Endothelial cell of umbilical vein (primary cell): ENCODE results near the gene ZNF385B. TPM values are rescaled to one million over a fixed set of nuclear protein-coding genes. Genes with fewer than 3 reads are reported as not detected.

ENCODE experiments used
- BruUV-seq: library from RNA; stranded (reverse); fragments of 400-500 nt; replicated peaks from 2 replicates; lab custom pipeline; 2021; lab: Mats Ljungman, UMichigan
- CTCF ChIA-PET: fragments of 300-600, 350-600 bp; sonication (Branson Sonifier 250); formaldehyde crosslinking; loops from one replicate; lab custom pipeline; 2021; ENCODE audit warnings: antibody characterized with exemption, inconsistent platforms; lab: Charles Lee
- POLR2A ChIA-PET: fragments of 300-600, 350-600 bp; sonication (Branson Sonifier 250); formaldehyde crosslinking; loops from one replicate; lab custom pipeline; 2021; ENCODE audit warnings: antibody characterized with exemption, inconsistent platforms; lab: Charles Lee
- DNase-seq: peaks from one replicate; pipeline ENCODE4 v3.0.0-alpha.2; 2011; ENCODE audit warnings: low read depth, low spot score
- FAIRE-seq: peaks from 2 replicates; lab custom pipeline; 2011; peaks lifted over from hg19 to GRCh38; lab: Jason Lieb, UNC
- H2AFZ ChIP-seq: 2 replicates; pipeline ENCODE4 v1.6.0; 2012; ENCODE audit warnings: low read depth, low read length, control low read depth, inconsistent platforms
- H3K27ac ChIP-seq: 2 replicates; pipeline ENCODE4 v1.5.1; 2011; ENCODE audit warnings: low read depth, mild to moderate bottlenecking, control low read depth, low read length, moderate library complexity; ENCODE audit not compliant: insufficient read depth
- H3K27me3 ChIP-seq, 2 experiments: 2 replicates each; pipeline versions ENCODE4 v1.6.0 to v1.6.1; 2011; ENCODE audit warnings: low read length in 2 of 2, mixed read lengths in 1 of 2; ENCODE audit not compliant: control insufficient read depth in 2 of 2, insufficient read depth in 2 of 2
- H3K36me3 ChIP-seq, 2 experiments: 2 replicates in 1 of 2; 3 replicates in 1 of 2; pipeline ENCODE4 v1.5.1; 2011; ENCODE audit warnings: low read length in 2 of 2, mild to moderate bottlenecking in 1 of 2, moderate library complexity in 1 of 2; ENCODE audit not compliant: control insufficient read depth in 2 of 2, insufficient read depth in 2 of 2; ENCODE audit errors: extremely low read depth in 1 of 2
- H3K4me1 ChIP-seq: 3 replicates; pipeline ENCODE4 v1.5.1; 2011; ENCODE audit warnings: mild to moderate bottlenecking, low read length; ENCODE audit not compliant: control insufficient read depth, insufficient read depth; ENCODE audit errors: extremely low read depth
- H3K4me2 ChIP-seq: 2 replicates; pipeline ENCODE4 v1.6.1; 2011; ENCODE audit warnings: low read length, control low read depth, mixed read lengths; ENCODE audit not compliant: insufficient read depth
- H3K4me3 ChIP-seq, 3 experiments: fragments of 200-600 bp in 1 of 3; sonication (generic), shearing (Covaris generic) in 1 of 3; replicated peaks in 1 of 3; 2 replicates each; pipeline ENCODE4 v1.5.1; 2011 to 2016; ENCODE audit warnings: control low read depth in 3 of 3, low read length in 3 of 3, mild to moderate bottlenecking in 2 of 3, inconsistent platforms in 1 of 3, low read depth in 1 of 3, moderate library complexity in 1 of 3; ENCODE audit not compliant: insufficient read depth in 1 of 3
- H3K79me2 ChIP-seq: 2 replicates; pipeline ENCODE4 v1.6.0; 2012; ENCODE audit warnings: low read length, inconsistent platforms; ENCODE audit not compliant: control insufficient read depth, insufficient read depth
- H3K9ac ChIP-seq: replicated peaks from 2 replicates; pipeline ENCODE3; 2011; ENCODE audit warnings: low read length, control low read depth; ENCODE audit not compliant: insufficient read depth; ENCODE audit errors: extremely low read depth
- H3K9me1 ChIP-seq: replicated peaks from 3 replicates; pipeline ENCODE4 v1.6.0; 2011; ENCODE audit warnings: mild to moderate bottlenecking, low read length; ENCODE audit not compliant: control insufficient read depth, insufficient read depth; ENCODE audit errors: extremely low read depth
- H3K9me3 ChIP-seq: replicated peaks from 2 replicates; pipeline ENCODE4 v1.5.1; 2012; ENCODE audit warnings: low read length, inconsistent platforms; ENCODE audit not compliant: control insufficient read depth, insufficient read depth
- H4K20me1 ChIP-seq: replicated peaks from 2 replicates; pipeline ENCODE3; 2011; ENCODE audit warnings: mild to moderate bottlenecking, low read length; ENCODE audit not compliant: control insufficient read depth, insufficient read depth; ENCODE audit errors: extremely low read depth
- CTCF ChIP-seq, 2 donors: IDR thresholded peaks; 1 replicate in 1 of 2; 2 replicates in 1 of 2; pipeline ENCODE4 v1.5.1; 2011; ENCODE audit warnings: low read length in 2 of 2, mild to moderate bottlenecking in 2 of 2, moderate library complexity in 2 of 2, control low read depth in 1 of 2, inconsistent platforms in 1 of 2, low read depth in 1 of 2; ENCODE audit not compliant: insufficient read depth in 1 of 2; ENCODE audit errors: extremely low read depth in 1 of 2
- EZH2 ChIP-seq: IDR thresholded peaks from 2 replicates; pipeline ENCODE4 v1.6.1; 2012; ENCODE audit warnings: borderline replicate concordance, low read depth, mild to moderate bottlenecking, moderate library complexity, low read length, inconsistent platforms; ENCODE audit not compliant: severe bottlenecking
- FOS ChIP-seq: IDR thresholded peaks from 2 replicates; pipeline ENCODE4 v1.6.1; 2011; ENCODE audit warnings: mild to moderate bottlenecking, low read length, moderate library complexity, borderline replicate concordance; ENCODE audit not compliant: insufficient read depth
- GATA2 ChIP-seq: IDR thresholded peaks from 2 replicates; pipeline ENCODE4 v1.7.0; 2011; ENCODE audit warnings: low read depth, mild to moderate bottlenecking, moderate library complexity, mixed read lengths, low read length; ENCODE audit not compliant: insufficient read length, insufficient read depth
- JUN ChIP-seq: IDR thresholded peaks from 2 replicates; pipeline ENCODE4 v1.6.1; 2011; ENCODE audit warnings: borderline replicate concordance, low read depth; ENCODE audit not compliant: insufficient read length, insufficient read depth
- MYC ChIP-seq: IDR thresholded peaks from one replicate; pipeline ENCODE4 v1.6.1; 2011; ENCODE audit warnings: mild to moderate bottlenecking, low read depth, low read length
- POLR2A ChIP-seq: IDR thresholded peaks from 2 replicates; pipeline ENCODE4 v1.6.1; 2012; ENCODE audit warnings: low read depth, mild to moderate bottlenecking, control low read depth, low read length
- POLR2AphosphoS5 ChIP-seq: IDR thresholded peaks from 2 replicates; pipeline ENCODE4 v1.6.1; 2012; ENCODE audit warnings: low read depth, mild to moderate bottlenecking, control low read depth, low read length, moderate library complexity; ENCODE audit not compliant: insufficient read depth
- dilution Hi-C: fragments of 300-500 bp; cut with MboI; formaldehyde crosslinking; loops from one replicate; pipeline ENCODE4 v1.15.0; 2019; ENCODE audit warnings: low sequenced_read_pairs; ENCODE audit not compliant: extremely low pct_ligation_motif_present
- intact Hi-C: fragments of 100-400 bp; cut with micrococcal nuclease; formaldehyde crosslinking; loops from one replicate; pipeline ENCODE4 v1.10.0; 2022
- polyA plus RNA-seq, 4 experiments: library from polyadenylated mRNA; depleted of rRNA in 3 of 4; stranded (reverse) in 3 of 4; unstranded in 1 of 4; fragments of >200 nt; gene quantifications; 2 replicates each; pipeline versions ENCODE4 v1.2.1 to v1.2.3, GENCODE V29; 2011 to 2012; ENCODE audit warnings: missing spikeins in 1 of 4
- total RNA-seq: library from RNA; stranded (reverse); gene quantifications from 2 replicates; pipeline ENCODE4 v1.2.3, GENCODE V29; 2021
- TF ChIP-seq, protein P1 (sequence below): IDR thresholded peaks from 2 replicates; pipeline ENCODE4 v1.6.1; 2011; ENCODE audit not compliant: insufficient read depth, insufficient read length

ZNF385B gene
- total and polyA plus RNA-seq, 2 donors (not counting 3 experiments of a cell fraction or from before 2014, with no cell fraction given) = not detected

- no peak for FAIRE-seq
- POLR2A ChIA-PET = no interaction called here
- CTCF ChIA-PET = interaction anchor here (1.0 kb wide), 1 partner anchor 302 kb away, joined by 3 read pairs; no protein-coding TSS in a partner anchor
These were observed 148.6 kb downstream of the ZNF385B start for GRCh38 chr2:179712825-179713224.

DNA sequence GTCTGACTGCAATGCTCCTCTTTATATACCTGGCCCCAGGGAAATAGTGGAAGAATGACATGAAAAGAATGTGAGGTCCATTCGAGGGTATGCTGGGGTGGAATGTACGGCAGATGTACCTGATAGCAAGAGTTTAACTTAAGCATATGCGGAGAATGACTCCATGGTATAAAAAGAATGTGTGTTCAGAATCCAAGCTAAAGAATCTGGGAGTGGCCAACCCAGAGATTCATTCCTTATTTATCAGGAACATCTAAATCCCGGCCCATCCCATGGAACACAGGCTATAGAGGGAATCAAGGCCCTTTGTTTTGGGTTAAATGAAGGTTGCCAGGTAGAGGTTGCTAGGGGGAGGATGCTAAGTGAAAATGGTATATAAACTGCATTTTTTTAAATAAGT lies 150.0 kb downstream of the ZNF385B start:
- no peaks in the 10 kb centered on the region for H3K79me2 ChIP-seq
- CTCF ChIA-PET = no interaction called here
- dilution Hi-C loops = no loop called here

More at GRCh38 chr2:179712825-179713224, 148.6 kb downstream of the ZNF385B start:
- Histone ChIP-seq H3K4me1 (no peaks in the 10 kb centered on the region), H3K79me2 (no peaks in the 10 kb centered on the region), H3K4me2 (no peak overlapping the region), H3K9me3 (no peaks in the 10 kb centered on the region), H3K27ac (no peak overlapping the region), H3K9me1 (no peaks in the 10 kb centered on the region), H3K4me3 (no peak overlapping the region), H4K20me1 (no peaks in the 10 kb centered on the region), H3K9ac (no peak overlapping the region), H3K27me3 (no peaks in the 10 kb centered on the region), H3K36me3 (no peaks in the 10 kb centered on the region), H2AFZ (no peak overlapping the region)
- intact Hi-C loops = no loop called here
- TF ChIP-seq, protein P1, sequence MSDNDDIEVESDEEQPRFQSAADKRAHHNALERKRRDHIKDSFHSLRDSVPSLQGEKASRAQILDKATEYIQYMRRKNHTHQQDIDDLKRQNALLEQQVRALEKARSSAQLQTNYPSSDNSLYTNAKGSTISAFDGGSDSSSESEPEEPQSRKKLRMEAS = no peak
- TF ChIP-seq JUN (no peak), EZH2 (no peak), MYC (no peak), GATA2 (no peak)
- BruUV-seq = no TSS peak
- DNase-seq = no peak
- dilution Hi-C loops = no loop called here

More for the DNA sequence above, 150.0 kb downstream of the ZNF385B start:
- no peaks in the 10 kb centered on the region for H3K36me3 ChIP-seq
- no peak overlapping the region for H3K4me2 ChIP-seq
- H3K27ac ChIP-seq = no peak overlapping the region
- H3K9me1 ChIP-seq = no peaks in the 10 kb centered on the region
- no peak for TF ChIP-seq POLR2AphosphoS5
- no peak for TF ChIP-seq GATA2
- no peak for TF ChIP-seq CTCF (IDR thresholded peaks at IDR 0.05; ENCODE audit: extremely low read depth in 1 of 2, insufficient read depth in 1 of 2, low read depth in 1 of 2, low read length in 2 of 2)
- no peak for TF ChIP-seq JUN
- no peak for TF ChIP-seq EZH2
- TF ChIP-seq POLR2A = no peak
- no peak for TF ChIP-seq MYC
- no peak for TF ChIP-seq FOS
- TF ChIP-seq, protein P1 = no peak
- no TSS peak for BruUV-seq
- H4K20me1 ChIP-seq = no peaks in the 10 kb centered on the region
- no peaks in the 10 kb centered on the region for H3K9me3 ChIP-seq
- no peaks in the 10 kb centered on the region for H3K4me1 ChIP-seq
- DNase-seq = no peak
- FAIRE-seq = no peak
- no peaks in the 10 kb centered on the region for H3K27me3 ChIP-seq
- H3K4me3 ChIP-seq = no peak overlapping the region
- H2AFZ ChIP-seq = no peak overlapping the region
- H3K9ac ChIP-seq = no peak overlapping the region
- intact Hi-C loops = no loop called here
- POLR2A ChIA-PET = no interaction called here
